Mucosa of stomach (tissue), 1 donor: ENCODE data around the gene CTRB1.

Experiments
- H3K27me3 ChIP-seq: one replicate; pipeline ENCODE4 v1.7.0; 2013; ENCODE audit warnings: mild to moderate bottlenecking, low read length; ENCODE audit not compliant: control insufficient read depth, insufficient read depth
- H3K36me3 ChIP-seq: one replicate; pipeline ENCODE4 v1.7.0; 2013; ENCODE audit warnings: low read length; ENCODE audit not compliant: control insufficient read depth, insufficient read depth
- H3K4me1 ChIP-seq: one replicate; pipeline ENCODE4 v1.7.0; 2013; ENCODE audit warnings: mild to moderate bottlenecking, low read length; ENCODE audit not compliant: control insufficient read depth, insufficient read depth
- H3K4me3 ChIP-seq: one replicate; pipeline ENCODE4 v1.7.0; 2013; ENCODE audit warnings: low read length
- H3K9ac ChIP-seq: one replicate; pipeline ENCODE4 v1.7.0; 2013; ENCODE audit warnings: mild to moderate bottlenecking, low read length, moderate library complexity
- H3K9me3 ChIP-seq: one replicate; pipeline ENCODE4 v1.7.0; 2013; ENCODE audit warnings: mild to moderate bottlenecking, low read length, moderate library complexity; ENCODE audit not compliant: control insufficient read depth
- donor health status: Pancreatic carcinoma.

Gene CTRB1

GRCh38 chr16:75218256-75219076 lies at the start of gene CTRB1:
Gene CTRB1, plus strand, starts transcription at chr16:75218988. Its CDS starts 20 bp downstream, at chr16:75219008.
- H3K9ac ChIP-seq: no peak within 1 kb of the TSS
- no peak within 1 kb of the TSS for H3K4me3 ChIP-seq
- no peaks in the 10 kb centered on the region for H3K27me3 ChIP-seq
- H3K36me3 ChIP-seq: no peaks in the 10 kb centered on the region
- H3K4me1 ChIP-seq: no peaks in the 10 kb centered on the region
- H3K9me3 ChIP-seq: no peaks in the 10 kb centered on the region

DNA sequence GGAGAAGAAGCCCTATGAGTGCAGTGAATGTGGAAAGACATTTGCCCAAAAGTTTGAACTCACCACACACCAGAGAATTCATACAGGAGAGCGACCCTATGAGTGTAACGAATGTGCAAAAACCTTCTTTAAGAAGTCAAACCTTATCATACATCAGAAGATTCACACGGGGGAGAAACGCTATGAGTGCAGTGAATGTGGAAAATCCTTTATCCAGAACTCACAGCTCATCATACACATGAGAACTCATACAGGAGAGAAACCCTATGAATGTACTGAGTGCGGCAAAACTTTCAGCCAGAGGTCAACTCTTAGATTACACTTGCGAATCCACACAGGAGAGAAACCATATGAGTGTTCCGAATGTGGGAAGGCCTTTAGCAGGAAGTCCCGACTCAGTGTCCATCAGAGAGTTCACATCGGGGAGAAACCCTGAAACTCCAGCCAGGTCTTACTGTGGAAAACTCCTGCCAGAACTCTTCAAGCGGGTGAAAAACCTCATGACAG lies 48.8 kb upstream of the CTRB1 start:
- Histone ChIP-seq H3K36me3 (no peaks in the 10 kb centered on the region), H3K27me3 (no peaks in the 10 kb centered on the region), H3K9ac (no peak overlapping the region), H3K9me3 (peaks cover 11% of the 10 kb centered on the region), H3K4me1 (no peaks in the 10 kb centered on the region), H3K4me3 (no peak overlapping the region)

DNA sequence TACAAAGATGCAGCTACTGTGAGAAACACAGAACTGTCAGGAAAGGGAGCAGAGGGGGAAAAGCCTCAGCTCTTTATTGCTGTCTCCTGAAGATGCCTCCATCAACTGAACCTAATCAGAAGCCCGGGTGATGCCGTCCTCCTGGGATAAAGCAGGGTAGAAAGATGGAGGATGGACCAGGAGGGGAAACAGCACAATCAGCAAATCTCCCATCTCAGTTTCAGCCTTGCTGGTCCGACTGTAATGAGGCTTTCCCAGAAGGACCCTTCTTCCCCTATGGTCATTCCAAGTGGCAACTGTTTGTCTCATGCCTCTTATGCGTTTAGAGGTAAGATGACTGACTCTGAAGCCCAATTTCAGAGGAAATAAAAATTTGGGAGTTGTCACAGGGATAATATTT lies 46.2 kb upstream of the CTRB1 start:
- Histone ChIP-seq H3K27me3 (no peaks in the 10 kb centered on the region), H3K4me1 (no peaks in the 10 kb centered on the region), H3K36me3 (no peaks in the 10 kb centered on the region), H3K4me3 (no peak overlapping the region), H3K9me3 (peaks cover 11% of the 10 kb centered on the region), H3K9ac (no peak overlapping the region)

- Histone ChIP-seq H3K9me3 (no peaks in the 10 kb centered on the region), H3K4me1 (no peaks in the 10 kb centered on the region), H3K27me3 (no peaks in the 10 kb centered on the region), H3K4me3 (no peak overlapping the region), H3K9ac (no peak overlapping the region), H3K36me3 (no peaks in the 10 kb centered on the region)
These were observed 43.7 kb upstream of the CTRB1 start for GRCh38 chr16:75175074-75175473.

DNA sequence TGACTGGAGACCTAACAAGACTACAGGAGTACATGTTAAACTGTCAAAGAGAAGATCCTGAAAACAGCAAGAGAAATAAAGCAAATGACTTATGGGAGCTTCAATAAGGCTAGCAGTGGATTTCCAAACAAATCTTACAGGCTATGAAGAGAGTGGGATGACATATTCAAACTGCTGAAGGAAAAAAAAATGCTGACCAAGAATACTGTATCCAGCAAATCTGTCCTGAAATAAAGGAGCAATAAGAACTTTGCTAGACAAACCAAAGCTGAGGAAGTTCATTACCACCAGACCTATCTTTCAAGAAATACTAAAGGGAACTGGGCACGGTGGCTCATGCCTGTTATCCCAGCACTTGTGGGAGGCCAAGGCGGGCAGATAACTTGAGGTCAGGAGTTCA lies 41.9 kb upstream of the CTRB1 start:
- H3K4me1 ChIP-seq: no peaks in the 10 kb centered on the region
- H3K4me3 ChIP-seq: no peak overlapping the region
- H3K9ac ChIP-seq: no peak overlapping the region
- H3K9me3 ChIP-seq: no peaks in the 10 kb centered on the region
- H3K27me3 ChIP-seq: no peaks in the 10 kb centered on the region
- no peaks in the 10 kb centered on the region for H3K36me3 ChIP-seq

- no peaks in the 10 kb centered on the region for H3K36me3 ChIP-seq
These were observed 39.6 kb upstream of the CTRB1 start for GRCh38 chr16:75179208-75179607.

GRCh38 chr16:75181630-75182029 lies 37.2 kb upstream of the CTRB1 start:
- H3K9ac ChIP-seq: no peak overlapping the region
- H3K27me3 ChIP-seq: no peaks in the 10 kb centered on the region
- H3K4me3 ChIP-seq: no peak overlapping the region
- no peaks in the 10 kb centered on the region for H3K36me3 ChIP-seq
- no peaks in the 10 kb centered on the region for H3K4me1 ChIP-seq
- no peaks in the 10 kb centered on the region for H3K9me3 ChIP-seq

More at GRCh38 chr16:75179208-75179607, 39.6 kb upstream of the CTRB1 start:
- no peak overlapping the region for H3K9ac ChIP-seq
- no peaks in the 10 kb centered on the region for H3K9me3 ChIP-seq
- H3K27me3 ChIP-seq: no peaks in the 10 kb centered on the region
- H3K4me3 ChIP-seq: no peak overlapping the region
- H3K4me1 ChIP-seq: no peaks in the 10 kb centered on the region

- Histone ChIP-seq H3K4me1 (no peaks in the 10 kb centered on the region), H3K9me3 (no peaks in the 10 kb centered on the region), H3K36me3 (no peaks in the 10 kb centered on the region), H3K9ac (no peak overlapping the region), H3K27me3 (no peaks in the 10 kb centered on the region), H3K4me3 (no peak overlapping the region)
These were observed 29.8 kb upstream of the CTRB1 start for GRCh38 chr16:75188832-75189477.

- no peaks in the 10 kb centered on the region for H3K27me3 ChIP-seq
- no peaks in the 10 kb centered on the region for H3K4me1 ChIP-seq
- no peak overlapping the region for H3K4me3 ChIP-seq
- H3K9me3 ChIP-seq: no peaks in the 10 kb centered on the region
- no peak overlapping the region for H3K9ac ChIP-seq
- H3K36me3 ChIP-seq: no peaks in the 10 kb centered on the region
These were observed 29.0 kb upstream of the CTRB1 start for GRCh38 chr16:75189638-75190245.

DNA sequence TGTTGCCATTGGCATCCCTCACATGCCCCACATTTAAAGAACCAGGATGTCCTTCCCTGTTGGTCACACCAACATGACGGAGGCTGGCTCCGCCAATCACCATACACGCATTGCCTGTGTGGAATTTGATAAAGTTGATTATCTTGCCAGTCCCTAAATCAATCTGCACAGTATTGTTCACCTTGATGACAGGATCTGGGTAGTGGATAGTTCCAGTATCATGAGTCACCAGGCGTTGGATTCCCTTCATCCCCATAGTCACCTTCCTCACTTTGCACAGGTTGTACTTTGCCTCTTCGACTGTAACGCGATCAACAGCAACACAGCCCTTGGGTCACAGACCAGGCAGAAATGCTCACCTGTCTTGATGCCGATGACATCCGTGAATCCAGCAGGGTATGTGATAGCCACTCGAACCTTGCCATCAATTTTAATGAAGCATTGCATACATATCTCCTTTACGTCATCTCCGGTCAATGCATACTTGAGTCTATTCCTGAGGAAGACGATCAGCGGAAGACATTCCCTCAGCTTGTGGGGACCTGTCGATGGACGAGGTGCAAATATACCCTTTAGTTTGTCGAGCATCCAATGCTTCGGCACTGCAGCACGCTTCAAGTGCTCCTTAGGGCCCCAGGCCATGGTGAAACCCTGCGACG lies 26.1 kb upstream of the CTRB1 start:
- H3K27me3 ChIP-seq: peaks cover 4% of the 10 kb centered on the region
- H3K4me3 ChIP-seq: no peak overlapping the region
- H3K9ac ChIP-seq: no peak overlapping the region
- no peaks in the 10 kb centered on the region for H3K36me3 ChIP-seq
- H3K4me1 ChIP-seq: no peaks in the 10 kb centered on the region
- H3K9me3 ChIP-seq: no peaks in the 10 kb centered on the region

DNA sequence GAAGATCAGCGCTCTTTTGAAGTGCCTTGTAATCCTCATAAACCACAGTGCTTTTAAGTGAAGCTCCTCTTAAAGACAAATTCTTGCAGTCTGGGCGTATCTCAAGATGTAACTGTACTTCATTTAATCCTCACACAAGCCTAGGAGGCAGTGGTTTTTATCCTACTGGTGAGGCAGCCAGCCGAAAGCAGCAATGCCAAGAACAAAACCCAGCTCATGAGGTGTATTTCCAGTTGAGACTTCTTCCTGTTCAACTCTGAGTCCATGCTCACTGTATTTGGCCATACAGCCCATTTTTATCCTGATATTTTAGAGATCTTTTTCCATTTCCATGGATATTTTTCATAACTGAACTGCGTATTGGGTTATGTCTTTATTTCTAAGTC lies 25.5 kb upstream of the CTRB1 start:
- no peak overlapping the region for H3K9ac ChIP-seq
- no peak overlapping the region for H3K4me3 ChIP-seq
- H3K36me3 ChIP-seq: no peaks in the 10 kb centered on the region
- H3K4me1 ChIP-seq: no peaks in the 10 kb centered on the region
- peaks cover 10% of the 10 kb centered on the region for H3K27me3 ChIP-seq
- no peaks in the 10 kb centered on the region for H3K9me3 ChIP-seq
